Natural killer cell (primary cell): ENCODE data around the gene ZNF226. TPM values are rescaled to one million over a fixed set of nuclear protein-coding genes. Genes with fewer than 3 reads are reported as not detected.
"Not testable (repeated sequence)": the region's sequence is repeated elsewhere in the genome, so short reads cannot be mapped to it uniquely, and the experiment has no call there.

Experiments
- ATAC-seq, 3 donors: fragments of 150-1000 bp in 2 of 3; fragments of 200-7000 bp in 1 of 3; cut with Tn5 transposase; 1 replicate in 1 of 3; 2 replicates in 2 of 3; pipeline ENCODE4 v1.10.0; 2021; ENCODE audit warnings: mild to moderate bottlenecking in 2 of 3, moderate library complexity in 2 of 3
- DNase-seq, 2 donors: peaks; one replicate each; pipeline versions ENCODE4 v3.0.0 to v3.0.0-alpha.2; 2013 to 2021; ENCODE audit warnings: mixed read lengths in 1 of 2
- H3K27ac ChIP-seq: one replicate; pipeline ENCODE4 v1.5.1; 2013; ENCODE audit warnings: mild to moderate bottlenecking, low read length
- H3K27me3 ChIP-seq: one replicate; pipeline ENCODE4 v1.6.1; 2013; ENCODE audit warnings: low read length; ENCODE audit not compliant: control insufficient read depth, insufficient read depth
- H3K36me3 ChIP-seq: one replicate; pipeline ENCODE4 v1.6.1; 2013; ENCODE audit warnings: low read length; ENCODE audit not compliant: control insufficient read depth, insufficient read depth
- H3K4me1 ChIP-seq: one replicate; pipeline ENCODE4 v1.6.1; 2013; ENCODE audit warnings: low read length; ENCODE audit not compliant: control insufficient read depth, insufficient read depth
- H3K4me3 ChIP-seq: one replicate; pipeline ENCODE4 v1.5.1; 2013; ENCODE audit warnings: low read length
- H3K9me3 ChIP-seq: one replicate; pipeline ENCODE4 v1.6.1; 2013; ENCODE audit warnings: low read length; ENCODE audit not compliant: control insufficient read depth, insufficient read depth
- H3K27ac Mint-ChIP-seq, 2 donors: one replicate each; pipeline ENCODE4 v1.8.0; 2022; ENCODE audit warnings: mild to moderate bottlenecking in 2 of 2, mixed read lengths in 2 of 2, moderate library complexity in 1 of 2
- H3K27me3 Mint-ChIP-seq, 2 donors: one replicate each; pipeline ENCODE4 v1.8.0; 2022; ENCODE audit warnings: low read depth in 2 of 2, mixed read lengths in 2 of 2
- H3K36me3 Mint-ChIP-seq: one replicate; pipeline ENCODE4 v1.8.0; 2022; ENCODE audit warnings: mixed read lengths
- H3K4me1 Mint-ChIP-seq, 2 donors: one replicate each; pipeline ENCODE4 v1.8.0; 2022; ENCODE audit warnings: mixed read lengths in 2 of 2
- H3K4me3 Mint-ChIP-seq: one replicate; pipeline ENCODE4 v1.8.0; 2022; ENCODE audit warnings: mild to moderate bottlenecking, moderate library complexity, mixed read lengths
- H3K9me3 Mint-ChIP-seq, 2 donors: one replicate each; pipeline ENCODE4 v1.8.0; 2022; ENCODE audit warnings: mixed read lengths in 2 of 2
- CTCF ChIP-seq: fragments of 200-600 bp; IDR thresholded peaks from one replicate; pipeline ENCODE4 v1.8.0; 2022; ENCODE audit warnings: antibody characterized with exemption
- WGBS: methylation state at CpG from one replicate; pipeline ENCODE4 v1.1.7; 2013; ENCODE audit warnings: missing lambda C conversion rate; ENCODE audit not compliant: insufficient coverage; 5-methylcytosine and 5-hydroxymethylcytosine counted together
- intact Hi-C: fragments of 100-400 bp; cut with micrococcal nuclease; formaldehyde crosslinking; loops from one replicate; pipeline ENCODE4 v1.14.2; 2022
- total RNA-seq, 4 donors: library from RNA; stranded (reverse); fragments of 120-200 nt in 1 of 4; gene quantifications; one replicate each; pipeline versions ENCODE4 v1.2.3 to v1.2.4, GENCODE V29; 2013 to 2022

The ZNF226 gene
- total RNA-seq, 3 donors from 2014 or later (not counting 1 experiment from before 2014, with no cell fraction given) = 11.1 to 16.0 (median 15.0) TPM

GRCh38 chr19:44151491-44151890 lies 13.4 kb upstream of the ZNF226 start:
- intact Hi-C loops = no loop called here
- Mint-ChIP-seq H3K4me1 (no peaks in the 10 kb centered on the region), H3K36me3 (peaks cover 57% of the 10 kb centered on the region), H3K27me3 (no peaks in the 10 kb centered on the region), H3K27ac (no peak overlapping the region), H3K4me3 (no peak overlapping the region), H3K9me3 (peaks cover 2 to 6% of the 10 kb centered on the region in 2 donors)
- DNase-seq = no peak
- Histone ChIP-seq H3K36me3 (peaks cover 52% of the 10 kb centered on the region), H3K4me3 (no peak overlapping the region), H3K4me1 (no peaks in the 10 kb centered on the region), H3K27ac (no peak overlapping the region), H3K27me3 (no peaks in the 10 kb centered on the region), H3K9me3 (peaks cover 11% of the 10 kb centered on the region)
- ATAC-seq = no peak
- TF ChIP-seq CTCF = no peak
- 96% methylated on average over 5 of the region's 5 CpGs for WGBS

GRCh38 chr19:44156475-44156874 lies 8.4 kb upstream of the ZNF226 start:
- no peak for DNase-seq
- H3K27me3 ChIP-seq = no peaks in the 10 kb centered on the region
- peaks cover 37% of the 10 kb centered on the region for H3K36me3 ChIP-seq
- peaks cover 40% of the 10 kb centered on the region for H3K9me3 ChIP-seq
- TF ChIP-seq CTCF = no peak
- ATAC-seq = no peak
- H3K4me3 Mint-ChIP-seq = no peak overlapping the region
- no peak overlapping the region for H3K27ac Mint-ChIP-seq
- H3K27me3 Mint-ChIP-seq = no peaks in the 10 kb centered on the region
- H3K36me3 Mint-ChIP-seq = peaks cover 52% of the 10 kb centered on the region
- no peaks in the 10 kb centered on the region for H3K4me1 ChIP-seq
- intact Hi-C loops = no loop called here
- no peaks in the 10 kb centered on the region for H3K4me1 Mint-ChIP-seq
- no CpG with 5 or more reads among the region's 2 CpGs for WGBS
- no peak overlapping the region for H3K27ac ChIP-seq
- peaks cover 16 to 21% of the 10 kb centered on the region in 2 donors for H3K9me3 Mint-ChIP-seq
- H3K4me3 ChIP-seq = no peak overlapping the region

- Histone ChIP-seq H3K4me1 (peaks cover 13% of the 10 kb centered on the region), H3K36me3 (peaks cover 19% of the 10 kb centered on the region), H3K9me3 (peaks cover 23% of the 10 kb centered on the region), H3K27ac (no peak overlapping the region), H3K27me3 (no peaks in the 10 kb centered on the region), H3K4me3 (no peak overlapping the region)
- Mint-ChIP-seq H3K27ac (no peak overlapping the region), H3K4me1 (peaks cover 35 to 40% of the 10 kb centered on the region in 2 donors), H3K9me3 (peaks cover 0 to 2% of the 10 kb centered on the region in 2 donors), H3K36me3 (peaks cover 23% of the 10 kb centered on the region), H3K27me3 (no peaks in the 10 kb centered on the region), H3K4me3 (no peak overlapping the region)
- intact Hi-C loops = loop anchor here (2.0 kb wide), 1 partner anchor 43 kb away; no protein-coding TSS in a partner anchor
- no peak for TF ChIP-seq CTCF
- DNase-seq = no peak
- 97% methylated on average over 2 of the region's 2 CpGs for WGBS
- no peak for ATAC-seq
These were observed 1.1 kb upstream of the ZNF226 start for GRCh38 chr19:44163789-44164188.

GRCh38 chr19:44164327-44164672 lies 600 bp upstream of the ZNF226 start:
- peak overlapping the region; percentile 96 to 98 for H3K27ac Mint-ChIP-seq
- H3K36me3 ChIP-seq = peaks cover 22% of the 10 kb centered on the region
- H3K36me3 Mint-ChIP-seq = peaks cover 28% of the 10 kb centered on the region
- no peak for TF ChIP-seq CTCF
- peaks cover 38 to 42% of the 10 kb centered on the region in 2 donors for H3K4me1 Mint-ChIP-seq
- intact Hi-C loops = loop anchor here (2.0 kb wide), 1 partner anchor 43 kb away; no protein-coding TSS in a partner anchor
- WGBS = 87% methylated on average over 2 of the region's 3 CpGs
- DNase-seq = no peak
- ATAC-seq = peak in 1 of 3 donors; percentile 12
- H3K27me3 Mint-ChIP-seq = no peaks in the 10 kb centered on the region
- peaks cover 22% of the 10 kb centered on the region for H3K9me3 ChIP-seq
- peaks cover 13% of the 10 kb centered on the region for H3K4me1 ChIP-seq
- no peaks in the 10 kb centered on the region for H3K27me3 ChIP-seq
- H3K27ac ChIP-seq = peak overlapping the region; percentile 77
- H3K4me3 ChIP-seq = peak overlapping the region; percentile 71
- peaks cover 0 to 2% of the 10 kb centered on the region in 2 donors for H3K9me3 Mint-ChIP-seq
- peak overlapping the region; percentile 98 for H3K4me3 Mint-ChIP-seq

GRCh38 chr19:44170660-44171059 lies 5.8 kb downstream of the ZNF226 start:
- Mint-ChIP-seq H3K9me3 (peaks cover 11 to 19% of the 10 kb centered on the region in 2 donors), H3K36me3 (peaks cover 72% of the 10 kb centered on the region), H3K4me1 (peaks cover 24 to 25% of the 10 kb centered on the region in 2 donors)
- ATAC-seq, intact Hi-C loops, H3K4me1 ChIP-seq, H3K4me3 Mint-ChIP-seq, H3K27me3 Mint-ChIP-seq, H3K4me3 ChIP-seq, H3K27ac ChIP-seq, H3K27me3 ChIP-seq, H3K27ac Mint-ChIP-seq, DNase-seq: not testable (repeated sequence)
- 100% methylated on average over 5 of the region's 6 CpGs for WGBS
- H3K9me3 ChIP-seq = peaks cover 21% of the 10 kb centered on the region
- peaks cover 82% of the 10 kb centered on the region for H3K36me3 ChIP-seq
